GM23338 (cell line): Measurements from ENCODE around the gene KRT25. TPM values are rescaled to one million over a fixed set of nuclear protein-coding genes. Genes with fewer than 3 reads are reported as not detected.

Experiments used
- ATAC-seq: fragments of 200-7000 bp; cut with Tn5 transposase; 3 replicates; pipeline ENCODE4 v1.9.1; 2020
- DNase-seq: peaks from one replicate; pipeline ENCODE4 v3.0.0-alpha.2; 2015; ENCODE audit warnings: low spot score
- H2AFZ ChIP-seq: fragments of 200-600 bp; sonication (generic); 2 replicates; pipeline ENCODE4 v1.8.0; 2016; ENCODE audit warnings: antibody characterized with exemption, mild to moderate bottlenecking, moderate library complexity
- H3F3A ChIP-seq: fragments of 200-600 bp; sonication (generic); replicated peaks from 2 replicates; pipeline ENCODE4 v1.8.0; 2017; ENCODE audit warnings: antibody characterized with exemption, mixed run types, low read depth
- H3K27ac ChIP-seq: fragments of 200-600 bp; sonication (generic); 2 replicates; pipeline ENCODE4 v1.6.1; 2016; ENCODE audit warnings: low read depth
- H3K27me3 ChIP-seq: fragments of 200-600 bp; sonication (generic); 2 replicates; pipeline ENCODE4 v1.8.0; 2016; ENCODE audit warnings: mild to moderate bottlenecking, mixed run types, moderate library complexity; ENCODE audit not compliant: insufficient read depth
- H3K36me3 ChIP-seq: fragments of 200-600 bp; sonication (generic); 2 replicates; pipeline ENCODE4 v1.8.0; 2016; ENCODE audit warnings: mild to moderate bottlenecking; ENCODE audit not compliant: insufficient read depth
- H3K4me1 ChIP-seq: fragments of 200-600 bp; sonication (generic); 2 replicates; pipeline ENCODE4 v1.8.0; 2016; ENCODE audit warnings: mild to moderate bottlenecking, moderate library complexity; ENCODE audit not compliant: insufficient read depth
- H3K4me2 ChIP-seq: fragments of 200-600 bp; sonication (generic); 2 replicates; pipeline ENCODE4 v1.7.1; 2017; ENCODE audit warnings: mixed run types
- H3K4me3 ChIP-seq: fragments of 200-600 bp; sonication (generic); 2 replicates; pipeline ENCODE4 v1.6.1; 2016; ENCODE audit warnings: mixed run types
- H3K79me2 ChIP-seq: fragments of 200-600 bp; sonication (generic); replicated peaks from 2 replicates; pipeline ENCODE4 v1.8.0; 2017; ENCODE audit warnings: mild to moderate bottlenecking; ENCODE audit not compliant: insufficient read depth
- H3K9me2 ChIP-seq: fragments of 200-600 bp; sonication (generic); 2 replicates; pipeline ENCODE4 v1.8.0; 2017; ENCODE audit not compliant: insufficient read depth
- H4K20me1 ChIP-seq: fragments of 200-600 bp; sonication (generic); replicated peaks from 2 replicates; pipeline ENCODE4 v1.8.0; 2017; ENCODE audit warnings: mild to moderate bottlenecking; ENCODE audit not compliant: insufficient read depth
- H3K27ac Mint-ChIP-seq: 2 replicates; pipeline ENCODE4 v1.8.0; 2020; ENCODE audit warnings: inconsistent platforms, mild to moderate bottlenecking, moderate library complexity, mixed read lengths
- H3K27me3 Mint-ChIP-seq: 3 replicates; pipeline ENCODE4 v1.8.0; 2022; ENCODE audit warnings: low read depth, mild to moderate bottlenecking, moderate library complexity, mixed read lengths, inconsistent platforms; ENCODE audit not compliant: insufficient read depth, poor library complexity
- H3K36me3 Mint-ChIP-seq: 3 replicates; pipeline ENCODE4 v1.8.0; 2021; ENCODE audit warnings: low read depth, mild to moderate bottlenecking, inconsistent platforms, moderate library complexity, mixed read lengths
- H3K4me1 Mint-ChIP-seq: 3 replicates; pipeline ENCODE4 v1.8.0; 2020; ENCODE audit warnings: mild to moderate bottlenecking, inconsistent platforms, mixed read lengths
- H3K4me3 Mint-ChIP-seq: 3 replicates; pipeline ENCODE4 v1.8.0; 2021; ENCODE audit warnings: moderate library complexity, mild to moderate bottlenecking, inconsistent platforms, mixed read lengths
- H3K9me3 Mint-ChIP-seq: 3 replicates; pipeline ENCODE4 v1.8.0; 2020; ENCODE audit warnings: moderate library complexity, mild to moderate bottlenecking, inconsistent platforms, mixed read lengths
- CREB1 ChIP-seq: fragments of 250-450 bp; sonication (Bioruptor Pico); IDR thresholded peaks from 2 replicates; pipeline ENCODE4 v1.5.0; 2020; ENCODE audit warnings: low read depth, mild to moderate bottlenecking, moderate library complexity
- EZH2 ChIP-seq: fragments of 200-600 bp; sonication (generic); IDR thresholded peaks from one replicate; pipeline ENCODE4 v1.8.0; 2017; ENCODE audit warnings: antibody characterized with exemption, mild to moderate bottlenecking, low read depth; ENCODE audit not compliant: unreplicated experiment
- EZH2phosphoT487 ChIP-seq: fragments of 200-600 bp; sonication (generic); IDR thresholded peaks from one replicate; pipeline ENCODE4 v1.8.1; 2018; ENCODE audit warnings: antibody characterized with exemption; ENCODE audit not compliant: unreplicated experiment
- JUNB ChIP-seq: IDR thresholded peaks from one replicate; pipeline ENCODE4 v1.6.1; 2016; ENCODE audit warnings: antibody characterized with exemption; ENCODE audit not compliant: unreplicated experiment
- NANOG ChIP-seq: IDR thresholded peaks from 2 replicates; pipeline ENCODE4 v1.6.1; 2016; ENCODE audit warnings: antibody characterized with exemption, borderline replicate concordance
- POLR2AphosphoS5 ChIP-seq: IDR thresholded peaks from 2 replicates; pipeline ENCODE4 v1.6.1; 2016; ENCODE audit warnings: antibody characterized with exemption, low read depth
- STAT1 ChIP-seq: IDR thresholded peaks from one replicate; pipeline ENCODE4 v1.6.1; 2016; ENCODE audit warnings: antibody characterized with exemption; ENCODE audit not compliant: unreplicated experiment
- ZNF114 ChIP-seq: fragments of 250-450 bp; sonication (Bioruptor Pico); IDR thresholded peaks from 2 replicates; pipeline ENCODE4 v1.5.0; 2020; ENCODE audit warnings: mild to moderate bottlenecking, moderate library complexity
- ZNF331 ChIP-seq: fragments of 250-450 bp; sonication (Bioruptor Pico); IDR thresholded peaks from 2 replicates; pipeline ENCODE4 v1.5.0; 2020; ENCODE audit warnings: low read depth, mild to moderate bottlenecking, moderate library complexity
- polyA plus RNA-seq: library from polyadenylated mRNA; unstranded; fragments of >200 nt; fragmentation: Nextera tagmentation; extraction: Ambion mirVana; gene quantifications from 2 replicates; pipeline ENCODE4 v1.2.1, GENCODE V29; 2016
- total RNA-seq: library from RNA; depleted of rRNA; stranded (reverse); fragments of >200 nt; shearing (Covaris generic); gene quantifications from 2 replicates; pipeline ENCODE4 v1.2.3, GENCODE V29; 2014
- TF ChIP-seq, protein P1 (sequence below): fragments of 250-450 bp; sonication (Bioruptor Pico); IDR thresholded peaks from 2 replicates; pipeline ENCODE4 v1.5.0; 2020; ENCODE audit warnings: mild to moderate bottlenecking, moderate library complexity
- TF ChIP-seq, protein P2 (sequence below): IDR thresholded peaks from one replicate; pipeline ENCODE4 v1.6.1; 2018; ENCODE audit warnings: antibody characterized with exemption; ENCODE audit not compliant: unreplicated experiment
- TF ChIP-seq, protein P3 (sequence below): IDR thresholded peaks from 2 replicates; pipeline ENCODE4 v1.6.1; 2016; ENCODE audit warnings: antibody characterized with exemption
- TF ChIP-seq, protein P4 (sequence below), 2 experiments: fragments of 200-600 bp in 1 of 2; sonication (generic) in 1 of 2; conservative IDR thresholded peaks; 2 replicates each; pipeline versions ENCODE4 v1.5.1 to v1.6.1; 2016 to 2017; ENCODE audit warnings: antibody characterized with exemption in 2 of 2, low read depth in 2 of 2, mild to moderate bottlenecking in 2 of 2, moderate library complexity in 1 of 2

KRT25 gene
- total and polyA plus RNA-seq, 2 experiments from 2014 or later: not detected

DNA sequence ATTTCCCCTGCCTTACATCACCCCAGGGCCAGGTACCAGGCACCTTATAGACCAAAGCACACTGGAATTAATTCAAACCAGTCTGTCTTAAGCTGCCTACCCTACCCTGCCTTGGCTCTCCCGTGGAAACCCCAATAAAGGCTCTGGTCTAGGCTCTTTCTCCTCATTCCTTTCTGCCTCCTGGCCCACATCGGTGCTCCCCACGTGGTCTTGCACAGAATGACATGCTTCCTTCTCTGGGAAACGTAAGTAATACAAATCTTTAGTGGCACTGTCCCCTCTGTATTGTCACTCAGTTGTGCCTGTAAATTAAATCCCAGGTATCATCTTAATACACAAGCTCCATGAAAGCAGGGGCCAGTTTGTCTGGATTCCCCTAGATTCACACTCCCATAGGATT is 16.6 kb downstream of the KRT25 start:
- Histone ChIP-seq H3K36me3 (no peaks in the 10 kb centered on the region), H3K4me1 (no peaks in the 10 kb centered on the region), H3F3A (no peaks in the 10 kb centered on the region), H3K9me2 (peaks cover 8% of the 10 kb centered on the region; the same call in 1 of the 2 replicates), H3K79me2 (no peaks in the 10 kb centered on the region), H2AFZ (no peak overlapping the region), H3K27me3 (no peaks in the 10 kb centered on the region), H4K20me1 (no peaks in the 10 kb centered on the region), H3K27ac (no peak overlapping the region), H3K4me2 (no peak overlapping the region), H3K4me3 (no peak overlapping the region)
- TF ChIP-seq STAT1 (no peak), EZH2phosphoT487 (no peak), ZNF331 (no peak), ZNF114 (CRISPR knock-in tag) (no peak), EZH2 (no peak), NANOG (no peak), CREB1 (CRISPR knock-in tag) (no peak), POLR2AphosphoS5 (no peak), JUNB (no peak)
- TF ChIP-seq, protein P1, sequence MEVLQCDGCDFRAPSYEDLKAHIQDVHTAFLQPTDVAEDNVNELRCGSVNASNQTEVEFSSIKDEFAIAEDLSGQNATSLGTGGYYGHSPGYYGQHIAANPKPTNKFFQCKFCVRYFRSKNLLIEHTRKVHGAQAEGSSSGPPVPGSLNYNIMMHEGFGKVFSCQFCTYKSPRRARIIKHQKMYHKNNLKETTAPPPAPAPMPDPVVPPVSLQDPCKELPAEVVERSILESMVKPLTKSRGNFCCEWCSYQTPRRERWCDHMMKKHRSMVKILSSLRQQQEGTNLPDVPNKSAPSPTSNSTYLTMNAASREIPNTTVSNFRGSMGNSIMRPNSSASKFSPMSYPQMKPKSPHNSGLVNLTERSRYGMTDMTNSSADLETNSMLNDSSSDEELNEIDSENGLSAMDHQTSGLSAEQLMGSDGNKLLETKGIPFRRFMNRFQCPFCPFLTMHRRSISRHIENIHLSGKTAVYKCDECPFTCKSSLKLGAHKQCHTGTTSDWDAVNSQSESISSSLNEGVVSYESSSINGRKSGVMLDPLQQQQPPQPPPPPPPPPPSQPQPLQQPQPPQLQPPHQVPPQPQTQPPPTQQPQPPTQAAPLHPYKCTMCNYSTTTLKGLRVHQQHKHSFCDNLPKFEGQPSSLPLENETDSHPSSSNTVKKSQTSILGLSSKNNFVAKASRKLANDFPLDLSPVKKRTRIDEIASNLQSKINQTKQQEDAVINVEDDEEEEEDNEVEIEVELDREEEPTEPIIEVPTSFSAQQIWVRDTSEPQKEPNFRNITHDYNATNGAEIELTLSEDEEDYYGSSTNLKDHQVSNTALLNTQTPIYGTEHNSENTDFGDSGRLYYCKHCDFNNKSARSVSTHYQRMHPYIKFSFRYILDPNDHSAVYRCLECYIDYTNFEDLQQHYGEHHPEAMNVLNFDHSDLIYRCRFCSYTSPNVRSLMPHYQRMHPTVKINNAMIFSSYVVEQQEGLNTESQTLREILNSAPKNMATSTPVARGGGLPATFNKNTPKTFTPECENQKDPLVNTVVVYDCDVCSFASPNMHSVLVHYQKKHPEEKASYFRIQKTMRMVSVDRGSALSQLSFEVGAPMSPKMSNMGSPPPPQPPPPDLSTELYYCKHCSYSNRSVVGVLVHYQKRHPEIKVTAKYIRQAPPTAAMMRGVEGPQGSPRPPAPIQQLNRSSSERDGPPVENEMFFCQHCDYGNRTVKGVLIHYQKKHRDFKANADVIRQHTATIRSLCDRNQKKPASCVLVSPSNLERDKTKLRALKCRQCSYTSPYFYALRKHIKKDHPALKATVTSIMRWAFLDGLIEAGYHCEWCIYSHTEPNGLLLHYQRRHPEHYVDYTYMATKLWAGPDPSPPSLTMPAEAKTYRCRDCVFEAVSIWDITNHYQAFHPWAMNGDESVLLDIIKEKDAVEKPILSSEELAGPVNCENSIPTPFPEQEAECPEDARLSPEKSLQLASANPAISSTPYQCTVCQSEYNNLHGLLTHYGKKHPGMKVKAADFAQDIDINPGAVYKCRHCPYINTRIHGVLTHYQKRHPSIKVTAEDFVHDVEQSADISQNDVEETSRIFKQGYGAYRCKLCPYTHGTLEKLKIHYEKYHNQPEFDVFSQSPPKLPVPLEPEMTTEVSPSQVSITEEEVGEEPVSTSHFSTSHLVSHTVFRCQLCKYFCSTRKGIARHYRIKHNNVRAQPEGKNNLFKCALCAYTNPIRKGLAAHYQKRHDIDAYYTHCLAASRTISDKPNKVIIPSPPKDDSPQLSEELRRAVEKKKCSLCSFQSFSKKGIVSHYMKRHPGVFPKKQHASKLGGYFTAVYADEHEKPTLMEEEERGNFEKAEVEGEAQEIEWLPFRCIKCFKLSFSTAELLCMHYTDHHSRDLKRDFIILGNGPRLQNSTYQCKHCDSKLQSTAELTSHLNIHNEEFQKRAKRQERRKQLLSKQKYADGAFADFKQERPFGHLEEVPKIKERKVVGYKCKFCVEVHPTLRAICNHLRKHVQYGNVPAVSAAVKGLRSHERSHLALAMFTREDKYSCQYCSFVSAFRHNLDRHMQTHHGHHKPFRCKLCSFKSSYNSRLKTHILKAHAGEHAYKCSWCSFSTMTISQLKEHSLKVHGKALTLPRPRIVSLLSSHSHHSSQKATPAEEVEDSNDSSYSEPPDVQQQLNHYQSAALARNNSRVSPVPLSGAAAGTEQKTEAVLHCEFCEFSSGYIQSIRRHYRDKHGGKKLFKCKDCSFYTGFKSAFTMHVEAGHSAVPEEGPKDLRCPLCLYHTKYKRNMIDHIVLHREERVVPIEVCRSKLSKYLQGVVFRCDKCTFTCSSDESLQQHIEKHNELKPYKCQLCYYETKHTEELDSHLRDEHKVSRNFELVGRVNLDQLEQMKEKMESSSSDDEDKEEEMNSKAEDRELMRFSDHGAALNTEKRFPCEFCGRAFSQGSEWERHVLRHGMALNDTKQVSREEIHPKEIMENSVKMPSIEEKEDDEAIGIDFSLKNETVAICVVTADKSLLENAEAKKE: no peak
- TF ChIP-seq, protein P2, sequence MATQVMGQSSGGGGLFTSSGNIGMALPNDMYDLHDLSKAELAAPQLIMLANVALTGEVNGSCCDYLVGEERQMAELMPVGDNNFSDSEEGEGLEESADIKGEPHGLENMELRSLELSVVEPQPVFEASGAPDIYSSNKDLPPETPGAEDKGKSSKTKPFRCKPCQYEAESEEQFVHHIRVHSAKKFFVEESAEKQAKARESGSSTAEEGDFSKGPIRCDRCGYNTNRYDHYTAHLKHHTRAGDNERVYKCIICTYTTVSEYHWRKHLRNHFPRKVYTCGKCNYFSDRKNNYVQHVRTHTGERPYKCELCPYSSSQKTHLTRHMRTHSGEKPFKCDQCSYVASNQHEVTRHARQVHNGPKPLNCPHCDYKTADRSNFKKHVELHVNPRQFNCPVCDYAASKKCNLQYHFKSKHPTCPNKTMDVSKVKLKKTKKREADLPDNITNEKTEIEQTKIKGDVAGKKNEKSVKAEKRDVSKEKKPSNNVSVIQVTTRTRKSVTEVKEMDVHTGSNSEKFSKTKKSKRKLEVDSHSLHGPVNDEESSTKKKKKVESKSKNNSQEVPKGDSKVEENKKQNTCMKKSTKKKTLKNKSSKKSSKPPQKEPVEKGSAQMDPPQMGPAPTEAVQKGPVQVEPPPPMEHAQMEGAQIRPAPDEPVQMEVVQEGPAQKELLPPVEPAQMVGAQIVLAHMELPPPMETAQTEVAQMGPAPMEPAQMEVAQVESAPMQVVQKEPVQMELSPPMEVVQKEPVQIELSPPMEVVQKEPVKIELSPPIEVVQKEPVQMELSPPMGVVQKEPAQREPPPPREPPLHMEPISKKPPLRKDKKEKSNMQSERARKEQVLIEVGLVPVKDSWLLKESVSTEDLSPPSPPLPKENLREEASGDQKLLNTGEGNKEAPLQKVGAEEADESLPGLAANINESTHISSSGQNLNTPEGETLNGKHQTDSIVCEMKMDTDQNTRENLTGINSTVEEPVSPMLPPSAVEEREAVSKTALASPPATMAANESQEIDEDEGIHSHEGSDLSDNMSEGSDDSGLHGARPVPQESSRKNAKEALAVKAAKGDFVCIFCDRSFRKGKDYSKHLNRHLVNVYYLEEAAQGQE: no peak
- TF ChIP-seq, protein P3, sequence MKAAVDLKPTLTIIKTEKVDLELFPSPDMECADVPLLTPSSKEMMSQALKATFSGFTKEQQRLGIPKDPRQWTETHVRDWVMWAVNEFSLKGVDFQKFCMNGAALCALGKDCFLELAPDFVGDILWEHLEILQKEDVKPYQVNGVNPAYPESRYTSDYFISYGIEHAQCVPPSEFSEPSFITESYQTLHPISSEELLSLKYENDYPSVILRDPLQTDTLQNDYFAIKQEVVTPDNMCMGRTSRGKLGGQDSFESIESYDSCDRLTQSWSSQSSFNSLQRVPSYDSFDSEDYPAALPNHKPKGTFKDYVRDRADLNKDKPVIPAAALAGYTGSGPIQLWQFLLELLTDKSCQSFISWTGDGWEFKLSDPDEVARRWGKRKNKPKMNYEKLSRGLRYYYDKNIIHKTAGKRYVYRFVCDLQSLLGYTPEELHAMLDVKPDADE: no peak
- TF ChIP-seq, protein P4, sequence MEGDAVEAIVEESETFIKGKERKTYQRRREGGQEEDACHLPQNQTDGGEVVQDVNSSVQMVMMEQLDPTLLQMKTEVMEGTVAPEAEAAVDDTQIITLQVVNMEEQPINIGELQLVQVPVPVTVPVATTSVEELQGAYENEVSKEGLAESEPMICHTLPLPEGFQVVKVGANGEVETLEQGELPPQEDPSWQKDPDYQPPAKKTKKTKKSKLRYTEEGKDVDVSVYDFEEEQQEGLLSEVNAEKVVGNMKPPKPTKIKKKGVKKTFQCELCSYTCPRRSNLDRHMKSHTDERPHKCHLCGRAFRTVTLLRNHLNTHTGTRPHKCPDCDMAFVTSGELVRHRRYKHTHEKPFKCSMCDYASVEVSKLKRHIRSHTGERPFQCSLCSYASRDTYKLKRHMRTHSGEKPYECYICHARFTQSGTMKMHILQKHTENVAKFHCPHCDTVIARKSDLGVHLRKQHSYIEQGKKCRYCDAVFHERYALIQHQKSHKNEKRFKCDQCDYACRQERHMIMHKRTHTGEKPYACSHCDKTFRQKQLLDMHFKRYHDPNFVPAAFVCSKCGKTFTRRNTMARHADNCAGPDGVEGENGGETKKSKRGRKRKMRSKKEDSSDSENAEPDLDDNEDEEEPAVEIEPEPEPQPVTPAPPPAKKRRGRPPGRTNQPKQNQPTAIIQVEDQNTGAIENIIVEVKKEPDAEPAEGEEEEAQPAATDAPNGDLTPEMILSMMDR (conservative IDR thresholded peaks at IDR 0.05; ENCODE audit: low read depth in 2 of 2): no peak
- Mint-ChIP-seq H3K27ac (no peak overlapping the region), H3K4me3 (no peak overlapping the region), H3K27me3 (no peaks in the 10 kb centered on the region), H3K36me3 (peaks cover 3% of the 10 kb centered on the region; the same call in 1 of the 3 replicates), H3K4me1 (no peaks in the 10 kb centered on the region), H3K9me3 (peaks cover 16% of the 10 kb centered on the region; the same call in 2 of the 3 replicates)
- ATAC-seq (no peak), DNase-seq (no peak)
